ENCODE data around the gene CLDN17. TPM values are rescaled to one million over a fixed set of nuclear protein-coding genes. Genes with fewer than 3 reads are reported as not detected.

CLDN17 gene
- total and polyA plus RNA-seq, 9 of the 15 experiments (the other 6 are each of a cell fraction or from before 2014, with no cell fraction given), result not detected

GRCh38 chr21:30116479-30116878 lies 50.1 kb downstream of the CLDN17 start:
- DNase-seq (ENCODE audit: extremely low read depth in 1 of 4, low spot score in 3 of 4), result no peak
- no peaks in the 10 kb centered on the region for H3K9me1 ChIP-seq (ENCODE audit: control insufficient read depth, insufficient read depth, low read length)
- no peak overlapping the region for H2AFZ ChIP-seq (ENCODE audit: low read depth, low read length)
- H3K4me3 ChIP-seq, result no peak overlapping the region
- no peak for TF ChIP-seq ZNF347 (CRISPR knock-in tag; IDR thresholded peaks at IDR 0.05; ENCODE audit: low read depth)
- no peak for TF ChIP-seq LEF1 (IDR thresholded peaks at IDR 0.05)
- no peak for TF ChIP-seq CXXC5 (CRISPR knock-in tag; IDR thresholded peaks at IDR 0.05)
- TF ChIP-seq TEAD2 (tag; IDR thresholded peaks at IDR 0.05), result no peak
- TF ChIP-seq MIER1 (IDR thresholded peaks at IDR 0.05; ENCODE audit: low read depth), result no peak
- TF ChIP-seq C11orf30 (IDR thresholded peaks at IDR 0.05; ENCODE audit: low read depth), result peak; percentile 79
- TF ChIP-seq ZNF316 (IDR thresholded peaks at IDR 0.05), result peak; percentile 89
- TF ChIP-seq MAFG (tag; conservative IDR thresholded peaks at IDR 0.05), result peak; percentile 85
- peak; percentile 93 for TF ChIP-seq MAFK (IDR thresholded peaks at IDR 0.05; ENCODE audit: low read length)
- peak; percentile 90 for TF ChIP-seq MAFF (IDR thresholded peaks at IDR 0.05; ENCODE audit: low read length)
- TF ChIP-seq FOXP4 (CRISPR knock-in tag; IDR thresholded peaks at IDR 0.05; ENCODE audit: borderline replicate concordance), result no peak
- TF ChIP-seq EP300 (IDR thresholded peaks at IDR 0.05; ENCODE audit: low read length), result no peak
- CTCF ChIA-PET (ENCODE audit: low intra/inter-chr PET ratio), result no interaction called here
- H4K20me1 ChIP-seq (replicated peaks; ENCODE audit: control insufficient read depth, insufficient read depth, low read length), result no peaks in the 10 kb centered on the region
- H3K4me1 ChIP-seq (replicated peaks in 1 of 2; ENCODE audit: control insufficient read depth in 2 of 2, insufficient read depth in 2 of 2, low read length in 2 of 2), result no peaks in the 10 kb centered on the region
- in situ Hi-C loops (cut with MboI) (no loop called here), intact Hi-C loops (cut with micrococcal nuclease) (no loop called here)
- BruUV-seq (replicated peaks), result no TSS peak
- no peak overlapping the region for H3K4me2 ChIP-seq (ENCODE audit: insufficient read depth, low read length)
- H3K9ac ChIP-seq (ENCODE audit: insufficient read depth in 1 of 2, low read depth in 2 of 2, low read length in 2 of 2), result no peak overlapping the region
- no peaks in the 10 kb centered on the region for H3K9me3 ChIP-seq (replicated peaks; ENCODE audit: control insufficient read depth, insufficient read depth, low read depth, low read length)
- 6% methylated on average over 3 of the region's 3 CpGs for WGBS (ENCODE audit: insufficient coverage, low coverage, missing lambda C conversion rate)
- H3K79me2 ChIP-seq (ENCODE audit: control insufficient read depth, insufficient read depth, low read length), result no peaks in the 10 kb centered on the region
- no peak for ATAC-seq
- H3K27me3 ChIP-seq (ENCODE audit: control insufficient read depth in 2 of 2, insufficient read depth in 2 of 2, low read length in 2 of 2), result no peaks in the 10 kb centered on the region
- no peak for FAIRE-seq
- H3K36me3 ChIP-seq (ENCODE audit: control insufficient read depth, insufficient read depth, low read length), result no peaks in the 10 kb centered on the region
- H3K27ac ChIP-seq (ENCODE audit: extremely low read depth, low read depth, low read length), result no peak overlapping the region
- POLR2A ChIA-PET, result no interaction called here

Other genes starting within 250 kb of the CLDN17 start
Only the 7 nearest of the 9 such genes appear.
- not detected in 2 replicates for gene CLDN8, start 49.3 kb upstream of the CLDN17 start, total RNA-seq (2014; rRNA removed)
- not detected in 2 replicates for gene CLDN8, start 49.3 kb upstream of the CLDN17 start, total RNA-seq (2014; rRNA removed; fragmentation: Illumina TruSeq; extraction: Trizol)
- gene CLDN8, start 49.3 kb upstream of the CLDN17 start, total RNA-seq (2015; rRNA removed; fragmentation: Illumina TruSeq; extraction: Trizol), result not detected in 2 replicates
- not detected in 2 replicates for gene CLDN8, start 49.3 kb upstream of the CLDN17 start, total RNA-seq (2021)
- gene CLDN8, start 49.3 kb upstream of the CLDN17 start, polyA plus RNA-seq (2011; rRNA removed), result not detected in 2 replicates
- not detected in 2 replicates for gene CLDN8, start 49.3 kb upstream of the CLDN17 start, polyA plus RNA-seq (2014; fragmentation: Illumina TruSeq; extraction: Trizol)
- not detected for gene CLDN8, start 49.3 kb upstream of the CLDN17 start, polyA plus RNA-seq (2014; fragmentation: Nextera tagmentation; extraction: Ambion mirVana)
- gene CLDN8, start 49.3 kb upstream of the CLDN17 start, polyA plus RNA-seq (2014; rRNA removed), result not detected in 2 replicates
- gene KRTAP24-1, start 116.1 kb upstream of the CLDN17 start, total RNA-seq (2014; rRNA removed), result not detected in 2 replicates
- gene KRTAP24-1, start 116.1 kb upstream of the CLDN17 start, total RNA-seq (2014; rRNA removed; fragmentation: Illumina TruSeq; extraction: Trizol), result not detected in 2 replicates
- gene KRTAP24-1, start 116.1 kb upstream of the CLDN17 start, total RNA-seq (2015; rRNA removed; fragmentation: Illumina TruSeq; extraction: Trizol), result not detected in 2 replicates
- gene KRTAP24-1, start 116.1 kb upstream of the CLDN17 start, total RNA-seq (2021), result not detected in 2 replicates
- not detected in 2 replicates for gene KRTAP24-1, start 116.1 kb upstream of the CLDN17 start, polyA plus RNA-seq (2011; rRNA removed)
- gene KRTAP24-1, start 116.1 kb upstream of the CLDN17 start, polyA plus RNA-seq (2014; fragmentation: Illumina TruSeq; extraction: Trizol), result not detected in 2 replicates
- gene KRTAP24-1, start 116.1 kb upstream of the CLDN17 start, polyA plus RNA-seq (2014; fragmentation: Nextera tagmentation; extraction: Ambion mirVana), result not detected
- gene KRTAP24-1, start 116.1 kb upstream of the CLDN17 start, polyA plus RNA-seq (2014; rRNA removed), result not detected in 2 replicates
- not detected in 2 replicates for gene KRTAP25-1, start 122.7 kb upstream of the CLDN17 start, total RNA-seq (2014; rRNA removed)
- not detected in 2 replicates for gene KRTAP25-1, start 122.7 kb upstream of the CLDN17 start, total RNA-seq (2014; rRNA removed; fragmentation: Illumina TruSeq; extraction: Trizol)
- not detected in 2 replicates for gene KRTAP25-1, start 122.7 kb upstream of the CLDN17 start, total RNA-seq (2015; rRNA removed; fragmentation: Illumina TruSeq; extraction: Trizol)
- gene KRTAP25-1, start 122.7 kb upstream of the CLDN17 start, total RNA-seq (2021), result not detected in 2 replicates
- not detected in 2 replicates for gene KRTAP25-1, start 122.7 kb upstream of the CLDN17 start, polyA plus RNA-seq (2011; rRNA removed)
- gene KRTAP25-1, start 122.7 kb upstream of the CLDN17 start, polyA plus RNA-seq (2014; fragmentation: Illumina TruSeq; extraction: Trizol), result not detected in 2 replicates
- gene KRTAP25-1, start 122.7 kb upstream of the CLDN17 start, polyA plus RNA-seq (2014; fragmentation: Nextera tagmentation; extraction: Ambion mirVana), result not detected
- not detected in 2 replicates for gene KRTAP25-1, start 122.7 kb upstream of the CLDN17 start, polyA plus RNA-seq (2014; rRNA removed)
- not detected in 2 replicates for gene KRTAP26-1, start 153.5 kb upstream of the CLDN17 start, total RNA-seq (2014; rRNA removed)
- gene KRTAP26-1, start 153.5 kb upstream of the CLDN17 start, total RNA-seq (2014; rRNA removed; fragmentation: Illumina TruSeq; extraction: Trizol), result not detected in 2 replicates
- gene KRTAP26-1, start 153.5 kb upstream of the CLDN17 start, total RNA-seq (2015; rRNA removed; fragmentation: Illumina TruSeq; extraction: Trizol), result not detected in 2 replicates
- not detected in 2 replicates for gene KRTAP26-1, start 153.5 kb upstream of the CLDN17 start, total RNA-seq (2021)
- gene KRTAP26-1, start 153.5 kb upstream of the CLDN17 start, polyA plus RNA-seq (2011; rRNA removed), result not detected in 2 replicates
- gene KRTAP26-1, start 153.5 kb upstream of the CLDN17 start, polyA plus RNA-seq (2014; fragmentation: Illumina TruSeq; extraction: Trizol), result not detected in 2 replicates
- gene KRTAP26-1, start 153.5 kb upstream of the CLDN17 start, polyA plus RNA-seq (2014; fragmentation: Nextera tagmentation; extraction: Ambion mirVana), result not detected
- gene KRTAP26-1, start 153.5 kb upstream of the CLDN17 start, polyA plus RNA-seq (2014; rRNA removed), result not detected in 2 replicates
- not detected in 2 replicates for gene KRTAP27-1, start 170.9 kb upstream of the CLDN17 start, total RNA-seq (2014; rRNA removed)
- gene KRTAP27-1, start 170.9 kb upstream of the CLDN17 start, total RNA-seq (2014; rRNA removed; fragmentation: Illumina TruSeq; extraction: Trizol), result not detected in 2 replicates
- gene KRTAP27-1, start 170.9 kb upstream of the CLDN17 start, total RNA-seq (2015; rRNA removed; fragmentation: Illumina TruSeq; extraction: Trizol), result not detected in 2 replicates
- gene KRTAP27-1, start 170.9 kb upstream of the CLDN17 start, total RNA-seq (2021), result not detected in 2 replicates
- gene KRTAP27-1, start 170.9 kb upstream of the CLDN17 start, polyA plus RNA-seq (2011; rRNA removed), result not detected in 2 replicates
- gene KRTAP27-1, start 170.9 kb upstream of the CLDN17 start, polyA plus RNA-seq (2014; fragmentation: Illumina TruSeq; extraction: Trizol), result not detected in 2 replicates
- not detected for gene KRTAP27-1, start 170.9 kb upstream of the CLDN17 start, polyA plus RNA-seq (2014; fragmentation: Nextera tagmentation; extraction: Ambion mirVana)
- not detected in 2 replicates for gene KRTAP27-1, start 170.9 kb upstream of the CLDN17 start, polyA plus RNA-seq (2014; rRNA removed)
- gene KRTAP23-1, start 181.8 kb upstream of the CLDN17 start, total RNA-seq (2014; rRNA removed), result not detected in 2 replicates
- not detected in 2 replicates for gene KRTAP23-1, start 181.8 kb upstream of the CLDN17 start, total RNA-seq (2014; rRNA removed; fragmentation: Illumina TruSeq; extraction: Trizol)
- gene KRTAP23-1, start 181.8 kb upstream of the CLDN17 start, total RNA-seq (2015; rRNA removed; fragmentation: Illumina TruSeq; extraction: Trizol), result not detected in 2 replicates
- not detected in 2 replicates for gene KRTAP23-1, start 181.8 kb upstream of the CLDN17 start, total RNA-seq (2021)
- not detected in 2 replicates for gene KRTAP23-1, start 181.8 kb upstream of the CLDN17 start, polyA plus RNA-seq (2011; rRNA removed)
- gene KRTAP23-1, start 181.8 kb upstream of the CLDN17 start, polyA plus RNA-seq (2014; fragmentation: Illumina TruSeq; extraction: Trizol), result not detected in 2 replicates
- gene KRTAP23-1, start 181.8 kb upstream of the CLDN17 start, polyA plus RNA-seq (2014; fragmentation: Nextera tagmentation; extraction: Ambion mirVana), result not detected
- not detected in 2 replicates for gene KRTAP23-1, start 181.8 kb upstream of the CLDN17 start, polyA plus RNA-seq (2014; rRNA removed)
- gene KRTAP13-2, start 205.5 kb upstream of the CLDN17 start, total RNA-seq (2014; rRNA removed), result not detected in 2 replicates
- gene KRTAP13-2, start 205.5 kb upstream of the CLDN17 start, total RNA-seq (2014; rRNA removed; fragmentation: Illumina TruSeq; extraction: Trizol), result not detected in 2 replicates
- not detected in 2 replicates for gene KRTAP13-2, start 205.5 kb upstream of the CLDN17 start, total RNA-seq (2015; rRNA removed; fragmentation: Illumina TruSeq; extraction: Trizol)
- gene KRTAP13-2, start 205.5 kb upstream of the CLDN17 start, total RNA-seq (2021), result not detected in 2 replicates
- gene KRTAP13-2, start 205.5 kb upstream of the CLDN17 start, polyA plus RNA-seq (2011; rRNA removed), result not detected in 2 replicates
- gene KRTAP13-2, start 205.5 kb upstream of the CLDN17 start, polyA plus RNA-seq (2014; fragmentation: Illumina TruSeq; extraction: Trizol), result not detected in 2 replicates
- not detected for gene KRTAP13-2, start 205.5 kb upstream of the CLDN17 start, polyA plus RNA-seq (2014; fragmentation: Nextera tagmentation; extraction: Ambion mirVana)
- not detected in 2 replicates for gene KRTAP13-2, start 205.5 kb upstream of the CLDN17 start, polyA plus RNA-seq (2014; rRNA removed)